Measurements from ENCODE around the gene CDC42SE2. TPM values are rescaled to one million over a fixed set of nuclear protein-coding genes. Genes with fewer than 3 reads are reported as not detected.

Gene CDC42SE2
- total RNA-seq, 2 donors from 2014 or later: 84.6 to 102 TPM

Other genes starting within 250 kb of the CDC42SE2 start
- gene HINT1, start 98.8 kb upstream of the CDC42SE2 start, total RNA-seq: 100 to 1,000 TPM; 322 to 373 TPM
- gene LYRM7, start 93.1 kb upstream of the CDC42SE2 start, total RNA-seq: 10 to 100 TPM; 11.3 to 17.7 TPM

Data from activated naive CD4-positive, alpha-beta T cell treated with anti-CD3 and anti-CD28 coated beads, Interleukin-2, amount 50 U/mL, for 72 hours (primary cell).